VCaP (cell line): ENCODE results near the gene SYT1.
"Not testable (repeated sequence)": the region's sequence is repeated elsewhere in the genome, so short reads cannot be mapped to it uniquely, and the experiment has no call there.

Source experiments
- H3K27ac ChIP-seq: fragments of 450-650 bp; 2 replicates; pipeline ENCODE4 v1.5.1; 2017
- TF ChIP-seq, protein P1 (sequence below): fragments of 450-650 bp; conservative IDR thresholded peaks from 2 replicates; pipeline ENCODE4 v1.5.1; 2017; ENCODE audit warnings: mild to moderate bottlenecking, moderate library complexity

The SYT1 gene

DNA sequence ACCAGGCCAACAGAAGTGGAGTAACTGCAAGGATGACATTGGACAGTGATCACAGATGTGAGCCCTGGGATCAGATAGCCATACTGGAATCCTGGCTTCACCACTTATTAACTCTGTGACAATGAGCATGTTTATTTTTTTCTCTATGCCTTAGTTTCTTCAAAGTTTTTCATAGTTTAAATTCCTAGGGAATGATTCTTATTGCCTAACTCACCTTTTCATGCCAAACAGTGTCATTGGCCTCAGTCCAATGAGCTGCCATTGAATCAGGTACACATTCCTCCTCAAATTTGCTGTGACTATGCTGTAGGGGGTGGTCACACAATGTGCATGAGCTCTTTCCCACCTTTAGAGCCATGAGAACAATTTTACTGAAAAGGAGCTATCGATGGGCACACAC, 342.3 kb downstream of the SYT1 start:
- H3K27ac ChIP-seq = no peak overlapping the region
- TF ChIP-seq, protein P1, sequence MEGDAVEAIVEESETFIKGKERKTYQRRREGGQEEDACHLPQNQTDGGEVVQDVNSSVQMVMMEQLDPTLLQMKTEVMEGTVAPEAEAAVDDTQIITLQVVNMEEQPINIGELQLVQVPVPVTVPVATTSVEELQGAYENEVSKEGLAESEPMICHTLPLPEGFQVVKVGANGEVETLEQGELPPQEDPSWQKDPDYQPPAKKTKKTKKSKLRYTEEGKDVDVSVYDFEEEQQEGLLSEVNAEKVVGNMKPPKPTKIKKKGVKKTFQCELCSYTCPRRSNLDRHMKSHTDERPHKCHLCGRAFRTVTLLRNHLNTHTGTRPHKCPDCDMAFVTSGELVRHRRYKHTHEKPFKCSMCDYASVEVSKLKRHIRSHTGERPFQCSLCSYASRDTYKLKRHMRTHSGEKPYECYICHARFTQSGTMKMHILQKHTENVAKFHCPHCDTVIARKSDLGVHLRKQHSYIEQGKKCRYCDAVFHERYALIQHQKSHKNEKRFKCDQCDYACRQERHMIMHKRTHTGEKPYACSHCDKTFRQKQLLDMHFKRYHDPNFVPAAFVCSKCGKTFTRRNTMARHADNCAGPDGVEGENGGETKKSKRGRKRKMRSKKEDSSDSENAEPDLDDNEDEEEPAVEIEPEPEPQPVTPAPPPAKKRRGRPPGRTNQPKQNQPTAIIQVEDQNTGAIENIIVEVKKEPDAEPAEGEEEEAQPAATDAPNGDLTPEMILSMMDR = no peak

DNA sequence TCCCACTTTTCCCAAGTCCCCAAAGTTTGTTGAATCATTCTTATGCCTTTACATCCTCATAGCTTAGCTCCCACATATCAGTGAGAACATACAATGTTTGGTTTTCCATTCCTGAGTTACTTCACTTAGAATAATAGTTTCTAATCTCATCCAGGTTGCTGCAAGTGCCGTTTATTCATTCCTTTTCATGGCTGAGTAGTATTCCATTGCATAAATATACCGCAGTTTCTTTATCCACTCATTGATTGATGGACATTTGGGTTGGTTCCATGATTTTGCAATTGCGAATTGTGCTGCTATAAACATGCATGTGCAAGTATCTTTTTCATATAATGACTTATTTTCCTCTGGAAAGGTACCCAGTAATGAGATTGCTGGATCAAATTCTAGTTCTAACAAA, 345.8 kb downstream of the SYT1 start:
- not testable (repeated sequence) for H3K27ac ChIP-seq

DNA sequence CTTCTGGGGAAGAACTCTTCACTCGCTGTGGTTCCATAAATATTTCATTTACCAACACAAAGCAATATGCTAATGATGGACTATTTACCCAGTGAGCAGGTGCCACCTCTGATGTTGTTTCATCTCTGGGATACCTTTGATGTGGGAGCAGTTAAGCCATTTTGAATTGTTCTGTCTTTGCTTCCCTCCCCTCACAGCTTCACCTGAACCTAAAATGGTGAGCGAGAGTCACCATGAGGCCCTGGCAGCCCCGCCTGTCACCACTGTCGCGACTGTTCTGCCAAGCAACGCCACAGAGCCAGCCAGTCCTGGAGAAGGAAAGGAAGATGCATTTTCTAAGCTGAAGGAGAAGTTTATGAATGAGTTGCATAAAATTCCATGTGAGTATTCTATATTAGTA, 352.7 kb downstream of the SYT1 start:
- no peak overlapping the region for H3K27ac ChIP-seq
- TF ChIP-seq, protein P1 = no peak

DNA sequence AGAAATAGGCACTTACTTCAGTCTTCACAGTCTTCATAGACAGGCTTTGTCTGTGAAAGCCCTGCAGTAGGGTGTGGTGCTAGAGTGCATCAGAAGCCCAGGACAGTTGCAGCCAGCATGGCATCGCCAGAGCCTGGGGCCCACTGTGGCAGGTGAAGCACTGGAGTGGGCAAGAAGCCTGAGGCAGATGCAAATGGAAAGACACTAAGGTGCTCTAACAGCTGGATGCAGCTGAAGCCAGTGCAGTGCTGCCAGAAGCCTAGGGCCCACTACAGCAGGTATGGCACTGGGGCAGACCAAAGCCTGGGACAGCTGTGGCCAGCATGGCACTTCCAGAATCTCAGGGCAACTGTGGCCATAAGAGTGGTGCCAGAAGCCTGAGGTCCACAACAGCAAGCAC, 358.6 kb downstream of the SYT1 start:
- H3K27ac ChIP-seq = no peak overlapping the region
- TF ChIP-seq, protein P1 = no peak

DNA sequence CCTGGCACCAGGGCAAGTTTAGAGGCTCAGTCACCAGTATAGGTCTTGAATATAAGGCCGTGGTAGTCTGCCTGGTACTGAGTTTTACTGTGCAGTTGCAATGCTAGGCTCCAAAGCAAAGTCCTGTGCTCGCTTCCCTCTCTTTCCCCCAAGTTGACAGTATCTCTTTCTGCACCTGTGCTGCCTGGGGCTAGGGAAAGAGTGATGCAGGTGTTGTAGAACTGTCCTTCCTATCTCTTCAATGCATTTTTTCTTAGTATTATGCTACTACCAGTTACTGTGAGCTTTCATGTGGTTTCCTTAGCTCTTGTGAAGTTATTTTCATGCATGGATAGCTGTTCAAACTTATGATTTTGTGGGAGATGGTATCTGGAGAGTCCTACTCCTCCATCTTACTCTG, 359.2 kb downstream of the SYT1 start:
- no peak overlapping the region for H3K27ac ChIP-seq
- TF ChIP-seq, protein P1 = no peak

DNA sequence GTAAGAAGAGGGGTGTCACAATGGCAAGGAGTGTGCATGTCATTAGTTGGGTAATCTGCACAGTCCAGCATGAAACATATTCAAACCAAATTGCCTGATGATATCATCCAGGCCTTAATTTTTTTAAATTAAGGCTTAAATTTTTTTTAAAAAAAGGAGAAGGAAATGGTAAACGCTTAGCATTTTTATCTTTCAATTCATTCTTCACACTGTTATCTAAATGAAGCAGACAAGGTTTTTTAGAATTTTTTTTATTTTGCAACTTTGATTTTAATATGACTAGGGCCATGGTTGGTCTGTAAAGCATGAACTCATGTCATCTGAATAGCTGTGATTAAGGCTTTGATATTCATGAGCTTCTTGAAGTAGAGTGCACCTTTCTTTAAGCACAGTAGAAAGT, 362.5 kb downstream of the SYT1 start:
- no peak overlapping the region for H3K27ac ChIP-seq
- TF ChIP-seq, protein P1 = no peak

DNA sequence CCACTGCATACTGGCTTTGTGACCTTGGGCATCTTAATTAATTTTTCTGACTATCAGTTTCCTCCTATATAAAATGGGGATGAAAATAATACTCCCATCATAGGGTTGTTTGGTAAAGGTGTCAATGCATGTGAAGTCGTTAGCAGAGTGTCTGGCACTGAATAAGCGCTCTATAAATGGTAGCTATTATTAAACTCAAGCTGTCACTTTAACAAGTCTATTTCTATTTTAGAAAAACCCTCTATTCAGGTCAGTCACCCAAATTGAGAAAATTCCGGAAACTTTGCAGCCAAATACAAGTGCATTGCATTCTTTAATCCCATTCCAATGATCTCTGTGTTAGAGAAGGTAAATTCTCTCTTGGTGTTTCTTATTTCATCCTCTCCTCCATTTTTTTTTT, 363.1 kb downstream of the SYT1 start:
- TF ChIP-seq, protein P1 = no peak
- H3K27ac ChIP-seq = no peak overlapping the region

DNA sequence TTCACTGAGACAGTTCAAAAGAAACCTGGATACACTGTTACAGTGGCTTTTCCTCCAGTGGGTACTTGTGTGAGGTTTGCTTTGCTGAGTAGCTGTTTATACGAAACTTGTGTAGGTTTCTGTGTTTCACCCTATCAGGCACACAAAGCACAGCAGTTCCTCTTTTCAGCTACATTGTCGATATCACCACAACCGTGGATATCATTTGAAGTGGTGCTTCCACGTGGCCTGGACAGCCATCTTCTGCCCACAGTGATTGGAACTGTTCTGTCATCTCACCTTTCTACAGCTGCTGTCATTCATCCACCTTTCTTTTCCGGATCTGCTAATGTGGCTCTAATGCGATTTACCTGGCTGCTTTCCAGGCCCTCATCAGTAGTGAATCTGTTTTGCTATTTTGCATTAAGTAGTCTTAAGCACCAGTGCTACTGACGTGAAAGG, 368.8 kb downstream of the SYT1 start:
- TF ChIP-seq, protein P1 = no peak
- H3K27ac ChIP-seq = no peak overlapping the region
